Hepatocyte (in vitro differentiated cells): Measurements from ENCODE around the gene EFHD2.

Source experiments
- EZH2 ChIP-seq: fragments of 200-600 bp; sonication (generic); IDR thresholded peaks from 2 replicates; pipeline ENCODE4 v1.6.1; 2016; ENCODE audit warnings: antibody characterized with exemption, mild to moderate bottlenecking, borderline replicate concordance
- EZH2phosphoT487 ChIP-seq: fragments of 200-600 bp; sonication (generic); IDR thresholded peaks from one replicate; pipeline ENCODE4 v1.6.1; 2018; ENCODE audit warnings: antibody characterized with exemption, mild to moderate bottlenecking, low read depth, moderate library complexity; ENCODE audit not compliant: unreplicated experiment, severe bottlenecking
- TF ChIP-seq, protein P1 (sequence below): fragments of 200-600 bp; sonication (generic); IDR thresholded peaks from 2 replicates; pipeline ENCODE4 v1.5.1; 2016; ENCODE audit warnings: antibody characterized with exemption, mild to moderate bottlenecking; ENCODE audit not compliant: poor library complexity

DNA sequence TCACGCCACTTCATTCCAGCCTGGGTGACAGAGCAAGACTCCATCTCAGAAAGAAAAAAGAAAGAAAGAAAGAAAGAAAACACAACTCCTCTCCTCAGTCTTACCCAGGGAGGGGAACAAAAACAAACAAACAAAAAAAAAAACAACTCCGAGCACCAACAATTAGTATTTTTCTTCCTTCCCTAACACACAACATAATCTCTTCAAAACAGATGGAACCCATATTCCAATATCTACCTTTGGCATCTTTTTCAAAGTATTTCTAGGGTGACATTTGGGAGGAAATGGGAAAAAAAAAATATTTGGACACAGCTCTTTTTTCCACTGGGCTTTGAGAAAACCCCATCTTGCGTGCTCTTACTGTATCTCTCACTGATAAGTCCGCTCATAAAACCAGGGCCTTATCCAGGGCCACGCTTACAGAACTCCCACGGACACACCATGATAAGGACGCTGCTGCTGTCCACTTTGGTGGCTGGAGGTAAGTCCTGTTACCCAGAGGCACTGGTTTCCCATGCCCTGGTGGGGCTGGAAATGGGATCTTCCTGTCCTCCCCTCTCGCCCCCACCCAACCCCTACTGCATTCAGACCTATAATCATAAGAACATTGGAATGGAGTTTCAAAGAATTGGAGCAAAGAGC is 46.7 kb downstream of the EFHD2 start, which contains the start of gene CELA2A:
- TF ChIP-seq EZH2 (no peak), EZH2phosphoT487 (no peak)
- TF ChIP-seq, protein P1, sequence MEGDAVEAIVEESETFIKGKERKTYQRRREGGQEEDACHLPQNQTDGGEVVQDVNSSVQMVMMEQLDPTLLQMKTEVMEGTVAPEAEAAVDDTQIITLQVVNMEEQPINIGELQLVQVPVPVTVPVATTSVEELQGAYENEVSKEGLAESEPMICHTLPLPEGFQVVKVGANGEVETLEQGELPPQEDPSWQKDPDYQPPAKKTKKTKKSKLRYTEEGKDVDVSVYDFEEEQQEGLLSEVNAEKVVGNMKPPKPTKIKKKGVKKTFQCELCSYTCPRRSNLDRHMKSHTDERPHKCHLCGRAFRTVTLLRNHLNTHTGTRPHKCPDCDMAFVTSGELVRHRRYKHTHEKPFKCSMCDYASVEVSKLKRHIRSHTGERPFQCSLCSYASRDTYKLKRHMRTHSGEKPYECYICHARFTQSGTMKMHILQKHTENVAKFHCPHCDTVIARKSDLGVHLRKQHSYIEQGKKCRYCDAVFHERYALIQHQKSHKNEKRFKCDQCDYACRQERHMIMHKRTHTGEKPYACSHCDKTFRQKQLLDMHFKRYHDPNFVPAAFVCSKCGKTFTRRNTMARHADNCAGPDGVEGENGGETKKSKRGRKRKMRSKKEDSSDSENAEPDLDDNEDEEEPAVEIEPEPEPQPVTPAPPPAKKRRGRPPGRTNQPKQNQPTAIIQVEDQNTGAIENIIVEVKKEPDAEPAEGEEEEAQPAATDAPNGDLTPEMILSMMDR = no peak
